DND-41 (cell line): ENCODE measurements around the gene TOMM22.

Source experiments
- ATAC-seq: fragments of 200-7000 bp; cut with Tn5 transposase; 3 replicates; pipeline ENCODE4 v1.9.1; 2021; ENCODE audit warnings: low read depth; ENCODE audit not compliant: insufficient read depth
- DNase-seq: peaks from one replicate; pipeline ENCODE4 v3.0.0-alpha.2; 2020
- H2AFZ ChIP-seq: 2 replicates; pipeline ENCODE4 v1.6.0; 2012; ENCODE audit warnings: low read depth, low read length
- H3K27ac ChIP-seq: 2 replicates; pipeline ENCODE4 v1.5.1; 2012; ENCODE audit warnings: low read length, inconsistent platforms
- H3K27me3 ChIP-seq: fragments of 200-600 bp; sonication (generic); 2 replicates; pipeline ENCODE4 v1.6.0; 2012; ENCODE audit warnings: low read length, mild to moderate bottlenecking, inconsistent platforms; ENCODE audit not compliant: insufficient read depth, poor library complexity
- H3K36me3 ChIP-seq: 2 replicates; pipeline ENCODE4 v1.5.1; 2012; ENCODE audit warnings: low read length, inconsistent platforms; ENCODE audit not compliant: insufficient read depth
- H3K4me1 ChIP-seq: 2 replicates; pipeline ENCODE4 v1.5.1; 2012; ENCODE audit warnings: mild to moderate bottlenecking, low read length; ENCODE audit not compliant: insufficient read depth
- H3K4me2 ChIP-seq: 2 replicates; pipeline ENCODE4 v1.6.0; 2012; ENCODE audit warnings: mild to moderate bottlenecking, moderate library complexity, low read length, inconsistent platforms; ENCODE audit not compliant: insufficient read depth
- H3K4me3 ChIP-seq, 2 experiments: fragments of 200-600 bp in 1 of 2; shearing (Covaris generic) in 1 of 2; 2 replicates each; pipeline ENCODE4 v1.5.1; 2012 to 2016; ENCODE audit warnings: inconsistent platforms in 2 of 2, low read length in 2 of 2, mild to moderate bottlenecking in 2 of 2, low read depth in 1 of 2, moderate library complexity in 1 of 2
- H3K79me2 ChIP-seq: 2 replicates; pipeline ENCODE4 v1.6.0; 2012; ENCODE audit warnings: low read length, inconsistent platforms; ENCODE audit not compliant: insufficient read depth
- H3K9ac ChIP-seq: 2 replicates; pipeline ENCODE4 v1.6.0; 2012; ENCODE audit warnings: low read depth, mild to moderate bottlenecking, inconsistent platforms, low read length, moderate library complexity
- H3K9me3 ChIP-seq: 2 replicates; pipeline ENCODE4 v1.5.1; 2012; ENCODE audit warnings: low read length, moderate library complexity, mild to moderate bottlenecking, inconsistent platforms; ENCODE audit not compliant: insufficient read depth, severe bottlenecking
- H4K20me1 ChIP-seq: 2 replicates; pipeline ENCODE4 v1.6.0; 2012; ENCODE audit warnings: low read length; ENCODE audit not compliant: insufficient read depth
- EZH2 ChIP-seq: IDR thresholded peaks from 3 replicates; pipeline ENCODE4 v1.6.1; 2012; ENCODE audit warnings: borderline replicate concordance, low read depth, mild to moderate bottlenecking, moderate library complexity, low read length, inconsistent platforms; ENCODE audit not compliant: severe bottlenecking
- TF ChIP-seq, protein P1 (sequence below): IDR thresholded peaks from 2 replicates; pipeline ENCODE4 v1.5.1; 2012; ENCODE audit warnings: borderline replicate concordance, low read length, moderate library complexity, mild to moderate bottlenecking; ENCODE audit not compliant: poor library complexity, severe bottlenecking; ENCODE audit errors: extremely low read depth

TOMM22 gene

DNA sequence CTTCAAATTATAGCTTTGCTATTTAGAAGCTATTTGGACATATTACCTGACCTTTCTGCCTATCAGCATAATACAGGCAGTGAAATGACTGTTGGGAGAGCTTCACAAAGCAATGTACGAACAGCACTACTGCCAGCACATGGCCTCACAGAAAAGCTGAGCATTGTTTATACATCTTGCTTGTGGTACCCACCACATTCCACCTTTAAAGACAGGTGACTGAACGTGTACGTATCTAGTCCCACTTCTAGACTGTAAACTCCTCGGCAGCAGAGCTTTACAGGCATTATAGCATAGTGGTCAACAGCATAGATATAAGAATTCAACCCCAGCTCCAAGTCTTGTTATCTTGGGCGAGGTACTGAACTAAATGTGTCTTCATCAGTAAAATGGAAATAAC lies 17.4 kb downstream of the TOMM22 start:
- Histone ChIP-seq H3K4me2 (peak overlapping the region; percentile 90), H3K36me3 (peaks cover 16% of the 10 kb centered on the region), H2AFZ (no peak overlapping the region), H3K27me3 (no peaks in the 10 kb centered on the region), H3K4me3 (peak overlapping the region; percentile 80), H3K4me1 (peaks cover 52% of the 10 kb centered on the region), H3K79me2 (peaks cover 70% of the 10 kb centered on the region), H3K9ac (peak overlapping the region; percentile 90), H4K20me1 (peaks cover 13% of the 10 kb centered on the region; the same call in 1 of the 2 replicates), H3K27ac (peak overlapping the region; percentile 84), H3K9me3 (no peaks in the 10 kb centered on the region)
- ATAC-seq (no peak), DNase-seq (no peak)
- TF ChIP-seq EZH2 = no peak
- TF ChIP-seq, protein P1, sequence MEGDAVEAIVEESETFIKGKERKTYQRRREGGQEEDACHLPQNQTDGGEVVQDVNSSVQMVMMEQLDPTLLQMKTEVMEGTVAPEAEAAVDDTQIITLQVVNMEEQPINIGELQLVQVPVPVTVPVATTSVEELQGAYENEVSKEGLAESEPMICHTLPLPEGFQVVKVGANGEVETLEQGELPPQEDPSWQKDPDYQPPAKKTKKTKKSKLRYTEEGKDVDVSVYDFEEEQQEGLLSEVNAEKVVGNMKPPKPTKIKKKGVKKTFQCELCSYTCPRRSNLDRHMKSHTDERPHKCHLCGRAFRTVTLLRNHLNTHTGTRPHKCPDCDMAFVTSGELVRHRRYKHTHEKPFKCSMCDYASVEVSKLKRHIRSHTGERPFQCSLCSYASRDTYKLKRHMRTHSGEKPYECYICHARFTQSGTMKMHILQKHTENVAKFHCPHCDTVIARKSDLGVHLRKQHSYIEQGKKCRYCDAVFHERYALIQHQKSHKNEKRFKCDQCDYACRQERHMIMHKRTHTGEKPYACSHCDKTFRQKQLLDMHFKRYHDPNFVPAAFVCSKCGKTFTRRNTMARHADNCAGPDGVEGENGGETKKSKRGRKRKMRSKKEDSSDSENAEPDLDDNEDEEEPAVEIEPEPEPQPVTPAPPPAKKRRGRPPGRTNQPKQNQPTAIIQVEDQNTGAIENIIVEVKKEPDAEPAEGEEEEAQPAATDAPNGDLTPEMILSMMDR = no peak

- peaks cover 55% of the 10 kb centered on the region for H3K4me1 ChIP-seq
- H3K27ac ChIP-seq = peak overlapping the region; percentile 84
- H3K27me3 ChIP-seq = no peaks in the 10 kb centered on the region
- H3K9ac ChIP-seq = peak overlapping the region; percentile 90
- H3K36me3 ChIP-seq = peaks cover 11% of the 10 kb centered on the region
- no peak for ATAC-seq
- TF ChIP-seq, protein P1 = peak; percentile 8
- no peak for TF ChIP-seq EZH2
- peaks cover 66% of the 10 kb centered on the region for H3K79me2 ChIP-seq
- H2AFZ ChIP-seq = peak overlapping the region; percentile 87; the same call in 1 of the 2 replicates
- H3K9me3 ChIP-seq = no peaks in the 10 kb centered on the region
- H4K20me1 ChIP-seq = peaks cover 10% of the 10 kb centered on the region; the same call in 1 of the 2 replicates
- H3K4me3 ChIP-seq = peak overlapping the region; percentile 80
- peak overlapping the region; percentile 90 for H3K4me2 ChIP-seq
- no peak for DNase-seq
Measured at GRCh38 chr22:38699784-38700183, 18.0 kb downstream of the TOMM22 start.

DNA sequence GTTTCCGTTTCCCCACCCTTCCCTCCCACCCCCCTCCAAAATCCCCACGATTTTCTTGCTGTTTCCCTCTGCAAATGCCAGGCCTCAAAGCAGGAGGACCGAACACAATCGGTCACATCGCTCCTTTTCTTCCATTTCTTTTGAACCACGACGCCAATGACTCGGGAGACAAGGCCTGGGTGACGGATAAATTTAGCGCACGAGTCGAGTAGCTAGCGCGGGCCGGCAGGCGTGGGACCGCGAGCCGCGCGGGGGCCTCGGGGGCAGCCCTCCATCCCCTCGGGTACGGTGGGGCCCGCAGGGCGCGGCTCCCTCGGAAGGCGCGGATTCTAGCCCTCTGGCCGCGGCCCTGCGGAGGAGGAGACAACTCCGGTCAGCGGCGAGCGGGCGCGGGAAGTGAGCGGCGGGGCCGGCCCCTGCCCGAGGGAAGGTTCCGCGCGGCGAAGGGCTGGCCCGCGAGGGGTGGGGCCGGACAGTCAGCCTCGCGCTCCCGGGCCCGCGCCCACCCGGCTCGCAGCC lies 18.6 kb downstream of the TOMM22 start:
- ATAC-seq (peak; percentile 2; the same call in 2 of the 3 replicates), DNase-seq (no peak)
- Histone ChIP-seq H3K27ac (peak overlapping the region; percentile 84), H3K4me1 (peaks cover 59% of the 10 kb centered on the region), H3K79me2 (peaks cover 60% of the 10 kb centered on the region), H2AFZ (peak overlapping the region; percentile 87), H3K36me3 (peaks cover 9% of the 10 kb centered on the region), H4K20me1 (peaks cover 10% of the 10 kb centered on the region; the same call in 1 of the 2 replicates), H3K27me3 (no peaks in the 10 kb centered on the region), H3K4me3 (peak overlapping the region; percentile 80), H3K4me2 (peak overlapping the region; percentile 90), H3K9ac (peak overlapping the region; percentile 90), H3K9me3 (no peaks in the 10 kb centered on the region)
- TF ChIP-seq EZH2 = no peak
- TF ChIP-seq, protein P1 = no peak
